MCF 10A (cell line): ENCODE measurements around the gene RGS19. TPM values are rescaled to one million over a fixed set of nuclear protein-coding genes. Genes with fewer than 3 reads are reported as not detected.

ENCODE experiments used
- BruUV-seq: library from RNA; stranded (reverse); fragments of 400-500 nt; replicated peaks from 2 replicates; lab custom pipeline; 2021; lab: Mats Ljungman, UMichigan
- CTCF ChIA-PET: fragments of 300-600 bp; sonication (Branson Sonifier 250); formaldehyde crosslinking; extraction: SDS; loops from one replicate; lab custom pipeline; 2021; ENCODE audit warnings: antibody characterized with exemption, inconsistent platforms; lab: Yijun Ruan, JAX
- POLR2A ChIA-PET: fragments of 300-600, 350-650 bp; sonication (Branson Sonifier 250); formaldehyde crosslinking; extraction: SDS; loops from one replicate; lab custom pipeline; 2020; ENCODE audit warnings: antibody characterized with exemption, inconsistent platforms; lab: Yijun Ruan, JAX
- DNase-seq: peaks from one replicate; pipeline ENCODE4 v3.0.0-alpha.2; 2018; ENCODE audit not compliant: unreplicated experiment
- H3K27ac Mint-ChIP-seq: one replicate; pipeline ENCODE4 v1.8.0; 2022; ENCODE audit warnings: mild to moderate bottlenecking, low read depth, mixed read lengths; ENCODE audit not compliant: unreplicated experiment
- H3K27me3 Mint-ChIP-seq: one replicate; pipeline ENCODE4 v1.8.0; 2022; ENCODE audit warnings: mixed read lengths; ENCODE audit not compliant: insufficient read depth, unreplicated experiment
- H3K36me3 Mint-ChIP-seq: one replicate; pipeline ENCODE4 v1.8.0; 2022; ENCODE audit warnings: mild to moderate bottlenecking, moderate library complexity, mixed read lengths; ENCODE audit not compliant: insufficient read depth, unreplicated experiment
- H3K4me1 Mint-ChIP-seq: one replicate; pipeline ENCODE4 v1.8.0; 2022; ENCODE audit warnings: mixed read lengths; ENCODE audit not compliant: insufficient read depth, unreplicated experiment
- H3K4me3 Mint-ChIP-seq: one replicate; pipeline ENCODE4 v1.8.0; 2022; ENCODE audit warnings: mild to moderate bottlenecking, moderate library complexity, mixed read lengths; ENCODE audit not compliant: unreplicated experiment
- H3K9me3 Mint-ChIP-seq: one replicate; pipeline ENCODE4 v1.8.0; 2022; ENCODE audit warnings: mixed read lengths; ENCODE audit not compliant: unreplicated experiment
- CTCF ChIP-seq: fragments of 200-600 bp; IDR thresholded peaks from one replicate; pipeline ENCODE4 v1.8.0; 2022; ENCODE audit warnings: antibody characterized with exemption, mild to moderate bottlenecking; ENCODE audit not compliant: unreplicated experiment
- intact Hi-C: fragments of 100-400 bp; cut with micrococcal nuclease; formaldehyde crosslinking; loops from 2 replicates; pipeline ENCODE4 v1.14.1; 2022
- total RNA-seq: library from RNA; stranded (reverse); gene quantifications from 2 replicates; pipeline ENCODE4 v1.2.3, GENCODE V29; 2022

Gene RGS19
- total RNA-seq, 1 experiment from 2014 or later, result 8.8 TPM

- no peak for TF ChIP-seq CTCF
- Mint-ChIP-seq H3K9me3 (no peaks in the 10 kb centered on the region), H3K4me1 (no peaks in the 10 kb centered on the region), H3K27me3 (no peaks in the 10 kb centered on the region), H3K27ac (no peak overlapping the region), H3K4me3 (no peak overlapping the region), H3K36me3 (peaks cover 61% of the 10 kb centered on the region)
- intact Hi-C loops, result no loop called here
- BruUV-seq, result no TSS peak
- ChIA-PET POLR2A (interaction anchor here (0.6 to 1.5 kb wide), 7 partner anchors 15 to 335 kb away, joined by 3 to 6 read pairs (median 4); partner anchors contain the start of genes PRPF6, SOX18 and TCEA2), CTCF (interaction anchor here (0.7 to 1.2 kb wide), 2 partner anchors 45 to 87 kb away, joined by 3 to 4 read pairs; no protein-coding TSS in a partner anchor)
- DNase-seq, result no peak
These were observed 45.3 kb downstream of the RGS19 start for GRCh38 chr20:64033981-64034493.

GRCh38 chr20:64032706-64033624 lies 46.4 kb downstream of the RGS19 start:
- Mint-ChIP-seq H3K9me3 (no peaks in the 10 kb centered on the region), H3K4me3 (no peak overlapping the region), H3K36me3 (peaks cover 72% of the 10 kb centered on the region), H3K4me1 (no peaks in the 10 kb centered on the region), H3K27ac (no peak overlapping the region), H3K27me3 (no peaks in the 10 kb centered on the region)
- CTCF ChIA-PET, result interaction anchor here (0.6 to 1.2 kb wide), 4 partner anchors 25 to 772 kb away, joined by 3 to 5 read pairs (median 3); no protein-coding TSS in a partner anchor
- BruUV-seq, result no TSS peak
- TF ChIP-seq CTCF, result no peak
- intact Hi-C loops, result no loop called here
- no peak for DNase-seq
- POLR2A ChIA-PET, result interaction anchor here (0.6 to 1.5 kb wide), 5 partner anchors 30 to 250 kb away, joined by 3 to 6 read pairs (median 4); partner anchors contain the start of genes PRPF6 and TCEA2

- intact Hi-C loops, result no loop called here
- Mint-ChIP-seq H3K36me3 (peaks cover 82% of the 10 kb centered on the region), H3K9me3 (no peaks in the 10 kb centered on the region), H3K4me3 (no peak overlapping the region), H3K27me3 (no peaks in the 10 kb centered on the region), H3K27ac (no peak overlapping the region), H3K4me1 (no peaks in the 10 kb centered on the region)
- ChIA-PET POLR2A (interaction anchor here (1.1 kb wide), 1 partner anchor 9 kb away, joined by 3 read pairs; no protein-coding TSS in a partner anchor), CTCF (interaction anchor here (1.0 kb wide), 1 partner anchor 89 kb away, joined by 4 read pairs; no protein-coding TSS in a partner anchor)
- no peak for DNase-seq
- no peak for TF ChIP-seq CTCF
- no TSS peak for BruUV-seq
These were observed 47.5 kb downstream of the RGS19 start for GRCh38 chr20:64031822-64032314.
